Measurements from ENCODE around the gene C1S.

- TF ChIP-seq CTCF (IDR thresholded peaks at IDR 0.05; ENCODE audit: low read depth, low read length), result no peak
- no peak for TF ChIP-seq EZH2phosphoT487 (IDR thresholded peaks at IDR 0.05; ENCODE audit: low read depth)
Measured at GRCh38 chr12:7045913-7046312, 14.6 kb upstream of the C1S start.
